ENCODE results near the gene NELFA.

DNA sequence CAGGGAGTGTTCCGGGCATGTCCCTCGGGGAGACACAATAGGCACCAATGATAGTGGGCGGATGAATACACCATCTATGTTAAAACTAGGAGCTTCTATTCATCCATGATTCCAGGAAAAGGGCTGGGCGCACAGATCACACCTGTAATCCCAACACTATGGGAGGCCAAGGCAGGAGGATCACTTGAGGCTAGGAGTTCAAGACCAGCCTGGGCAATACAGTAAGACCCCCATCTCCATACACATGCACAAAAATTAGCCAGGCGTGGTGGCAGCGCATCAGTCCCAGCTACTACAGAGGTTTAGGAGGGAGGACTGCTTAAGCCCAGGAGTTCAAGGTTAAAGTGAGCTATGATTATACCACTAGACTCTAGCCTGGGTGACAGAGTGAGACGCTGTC lies 2.4 kb downstream of the NELFA start:
- TF ChIP-seq ZNF274 (IDR thresholded peaks at IDR 0.05; ENCODE audit: low read depth, low read length) = no peak
- TF ChIP-seq YY1 (IDR thresholded peaks at IDR 0.05; ENCODE audit: insufficient read depth, insufficient read length) = no peak
- TF ChIP-seq SUZ12 (IDR thresholded peaks at IDR 0.05; ENCODE audit: extremely low read depth, insufficient read depth, insufficient read length) = no peak
